Measurements from ENCODE around the gene NAMPT. TPM values are rescaled to one million over a fixed set of nuclear protein-coding genes. Genes with fewer than 3 reads are reported as not detected.

Gene NAMPT
- total and polyA plus RNA-seq, 11 donors: 34.4 to 573 (median 131) TPM

- H3K27me3 ChIP-seq: no peaks in the 10 kb centered on the region
- peaks cover 0 to 5% (median 0%) of the 10 kb centered on the region in 12 donors for H3K9me3 ChIP-seq
- H3K4me3 ChIP-seq: no peak overlapping the region
- intact Hi-C loops (cut with DNase I): no loop called here
- ATAC-seq (peak in 3 of 4 donors; percentile 49 to 67 (median 56)), DNase-seq (no peak)
- TF ChIP-seq, protein P1, sequence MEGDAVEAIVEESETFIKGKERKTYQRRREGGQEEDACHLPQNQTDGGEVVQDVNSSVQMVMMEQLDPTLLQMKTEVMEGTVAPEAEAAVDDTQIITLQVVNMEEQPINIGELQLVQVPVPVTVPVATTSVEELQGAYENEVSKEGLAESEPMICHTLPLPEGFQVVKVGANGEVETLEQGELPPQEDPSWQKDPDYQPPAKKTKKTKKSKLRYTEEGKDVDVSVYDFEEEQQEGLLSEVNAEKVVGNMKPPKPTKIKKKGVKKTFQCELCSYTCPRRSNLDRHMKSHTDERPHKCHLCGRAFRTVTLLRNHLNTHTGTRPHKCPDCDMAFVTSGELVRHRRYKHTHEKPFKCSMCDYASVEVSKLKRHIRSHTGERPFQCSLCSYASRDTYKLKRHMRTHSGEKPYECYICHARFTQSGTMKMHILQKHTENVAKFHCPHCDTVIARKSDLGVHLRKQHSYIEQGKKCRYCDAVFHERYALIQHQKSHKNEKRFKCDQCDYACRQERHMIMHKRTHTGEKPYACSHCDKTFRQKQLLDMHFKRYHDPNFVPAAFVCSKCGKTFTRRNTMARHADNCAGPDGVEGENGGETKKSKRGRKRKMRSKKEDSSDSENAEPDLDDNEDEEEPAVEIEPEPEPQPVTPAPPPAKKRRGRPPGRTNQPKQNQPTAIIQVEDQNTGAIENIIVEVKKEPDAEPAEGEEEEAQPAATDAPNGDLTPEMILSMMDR (IDR thresholded peaks at IDR 0.05): no peak
- no peak for TF ChIP-seq POLR2A (IDR thresholded peaks at IDR 0.05)
- no peaks in the 10 kb centered on the region for H3K36me3 ChIP-seq
- 81 to 90% (median 83%) methylated on average over 1 of the region's 1 CpG for WGBS, 4 donors
- peaks cover 0 to 14% (median 5%) of the 10 kb centered on the region in 12 donors for H3K4me1 ChIP-seq
- peak overlapping the region in 4 of 12 donors; percentile 17 to 37 (median 30) for H3K27ac ChIP-seq
Measured at GRCh38 chr7:106199024-106199423, 85.8 kb downstream of the NAMPT start.

Other genes starting within 250 kb of the NAMPT start
- 10 to 100 TPM; 71.7 to 99.8 (median 78.5) TPM for gene SYPL1, start 172.7 kb downstream of the NAMPT start, total RNA-seq
- gene SYPL1, start 172.7 kb downstream of the NAMPT start, polyA plus RNA-seq: 10 to 100 TPM; 70.6 to 93.4 TPM

All from heart left ventricle (tissue), 16 donors.